GM18498 (cell line): ENCODE data around the gene FOXRED2.
"Not testable (repeated sequence)": the region's sequence is repeated elsewhere in the genome, so short reads cannot be mapped to it uniquely, and the experiment has no call there.

Experiments used
- ATAC-seq: cut with Tn5 transposase; IDR thresholded peaks from one replicate; pipeline ENCODE4 v1.9.1; 2021; ENCODE audit warnings: mild to moderate bottlenecking, moderate library complexity; ENCODE audit not compliant: unreplicated experiment

FOXRED2 gene

DNA sequence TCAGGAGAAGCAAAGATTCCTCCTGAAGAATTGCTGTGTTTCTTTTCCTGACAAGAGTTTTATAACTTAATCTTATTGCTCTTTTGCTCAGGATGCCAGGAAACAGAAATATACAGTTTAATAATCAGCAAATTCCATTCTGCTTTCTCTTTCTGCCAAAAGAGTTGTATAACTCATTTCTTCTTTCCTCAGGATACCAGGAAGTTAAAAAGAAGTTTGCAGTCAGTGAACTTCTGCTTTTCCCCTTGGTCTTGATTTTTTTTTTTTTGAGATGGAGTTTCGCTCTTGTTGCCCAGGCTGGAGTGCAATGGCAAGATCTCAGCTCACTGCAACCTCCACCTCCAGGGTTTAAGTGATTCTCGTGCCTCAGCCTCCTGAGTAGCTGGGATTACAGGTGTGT is 13.1 kb upstream of the FOXRED2 start:
- not testable (repeated sequence) for ATAC-seq

DNA sequence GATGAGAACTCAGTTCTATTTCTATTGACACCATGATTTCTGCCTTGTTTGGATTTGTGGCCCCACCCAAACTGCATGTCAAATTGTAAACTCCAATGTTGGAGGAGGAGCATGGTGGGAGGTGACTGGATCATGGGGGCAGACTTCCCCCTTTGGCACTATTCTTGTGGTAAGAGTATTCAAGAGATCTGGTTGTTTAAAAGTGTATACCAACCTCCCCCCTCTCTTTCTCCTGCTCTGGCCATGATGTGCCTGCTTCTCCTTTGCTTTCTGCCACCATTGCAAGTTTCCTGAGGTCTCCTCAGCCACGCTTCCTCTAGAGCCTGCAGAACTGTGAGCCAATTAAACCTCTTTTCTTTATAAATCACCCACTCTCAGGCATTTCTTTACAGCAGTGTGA is 7.9 kb upstream of the FOXRED2 start:
- no peak for ATAC-seq

GRCh38 chr22:36512991-36513390 is 6.2 kb upstream of the FOXRED2 start:
- no peak for ATAC-seq

DNA sequence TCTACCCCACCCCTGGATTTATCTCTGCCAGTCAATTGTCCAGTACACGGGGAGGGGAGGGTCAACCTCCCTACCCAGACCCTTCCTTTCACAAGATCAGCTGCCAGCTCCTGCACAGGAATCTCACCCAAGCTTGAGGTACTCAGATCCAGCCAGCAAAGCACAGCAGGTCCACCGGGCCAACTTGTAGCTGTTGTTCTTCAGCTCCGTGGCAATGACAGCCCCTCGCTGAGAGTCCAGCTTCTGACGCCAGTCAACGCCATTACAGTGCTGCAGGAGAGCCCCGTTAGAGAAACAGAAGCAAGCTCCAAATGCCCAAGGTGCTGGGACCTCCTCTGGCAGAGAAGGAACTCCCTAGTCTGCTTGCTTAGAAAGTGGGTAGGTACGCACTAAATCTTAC is 5.5 kb upstream of the FOXRED2 start:
- no peak for ATAC-seq

- ATAC-seq: no peak
These were observed 4.4 kb upstream of the FOXRED2 start for GRCh38 chr22:36510966-36511881.

GRCh38 chr22:36510384-36510783 is 3.5 kb upstream of the FOXRED2 start:
- no peak for ATAC-seq

GRCh38 chr22:36507518-36508010 is 724 bp upstream of the FOXRED2 start:
- no peak for ATAC-seq

- no peak for ATAC-seq
These were observed 723 bp downstream of the FOXRED2 start for GRCh38 chr22:36505998-36506635.

DNA sequence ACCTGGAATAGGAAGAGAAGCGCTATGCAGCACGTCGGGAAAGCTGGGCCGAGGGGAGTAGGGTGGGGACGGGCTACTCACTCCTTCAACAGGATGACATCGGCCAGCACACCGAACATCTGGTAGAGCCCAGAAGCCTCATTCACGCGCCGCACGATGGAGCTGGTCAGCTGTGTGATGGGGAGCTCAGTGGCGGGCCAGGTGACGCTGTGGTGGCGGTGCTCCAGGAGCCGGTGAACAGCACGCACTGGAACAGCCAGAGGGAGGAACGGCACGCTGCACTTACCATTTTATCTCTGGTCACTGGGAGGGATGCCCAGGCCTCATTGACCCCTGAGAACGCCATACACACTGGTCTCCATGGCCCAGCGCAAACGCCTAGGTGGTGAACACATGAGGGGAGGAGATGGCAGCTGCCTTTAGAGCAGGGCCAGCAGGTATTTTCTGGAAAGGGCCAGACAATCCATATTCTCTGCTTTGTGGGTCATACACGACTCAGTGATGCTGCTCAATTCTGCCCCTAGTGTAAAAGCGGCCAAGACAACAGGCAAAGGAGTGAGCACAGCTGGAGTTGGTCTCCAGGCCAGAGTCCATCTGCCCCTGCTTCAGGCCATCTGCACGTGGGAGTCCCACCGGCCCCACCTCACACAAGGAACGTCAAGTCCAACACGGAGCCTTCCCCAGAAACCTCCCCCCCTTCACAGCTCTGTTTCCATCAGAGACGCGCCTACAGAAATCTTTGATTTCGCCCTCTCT is 8.8 kb downstream of the FOXRED2 start:
- no peak for ATAC-seq

GRCh38 chr22:36493690-36494110 is 13.1 kb downstream of the FOXRED2 start:
- ATAC-seq: no peak

GRCh38 chr22:36492109-36492508 is 14.7 kb downstream of the FOXRED2 start:
- no peak for ATAC-seq

GRCh38 chr22:36491155-36491554 is 15.7 kb downstream of the FOXRED2 start:
- ATAC-seq: no peak

DNA sequence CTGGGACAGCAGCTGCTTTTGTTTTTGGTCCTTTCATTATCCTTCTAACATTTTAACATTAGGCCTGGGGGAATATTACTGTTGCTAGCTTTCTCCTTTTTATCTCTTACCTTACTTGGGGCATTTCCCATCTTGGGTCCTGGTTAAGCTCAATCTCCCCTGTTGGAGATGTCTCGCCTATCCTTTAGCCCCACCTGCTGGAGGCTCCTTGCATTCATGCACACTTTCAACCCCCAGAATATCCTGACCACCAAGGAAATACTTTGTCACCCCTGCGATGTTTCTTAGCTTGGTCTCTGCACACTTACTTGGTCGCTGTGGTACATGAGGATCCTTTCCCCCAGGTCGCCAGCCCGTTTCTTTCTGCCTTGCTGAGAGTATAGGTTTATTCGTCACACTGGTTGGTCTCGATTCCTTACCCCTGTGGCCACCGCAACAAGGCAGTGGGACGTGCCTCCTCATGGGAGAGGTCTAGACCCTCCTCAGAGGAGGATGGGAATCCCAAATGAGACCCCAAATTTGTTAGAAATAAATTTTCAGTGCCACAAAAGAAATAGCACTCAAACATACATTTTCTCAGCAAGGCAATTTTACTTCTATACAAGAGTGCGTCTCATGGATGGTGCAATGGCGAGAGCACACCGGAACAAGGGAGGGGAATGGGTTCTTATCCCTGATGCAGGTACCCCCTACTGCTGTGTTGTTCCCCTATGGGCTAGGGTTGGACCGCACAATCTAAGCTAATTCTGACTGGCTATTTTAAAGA is 20.0 kb downstream of the FOXRED2 start:
- ATAC-seq: no peak

GRCh38 chr22:36481393-36482168 is 25.3 kb downstream of the FOXRED2 start, which contains the start of gene TXN2:
TXN2 (minus strand) TSS chr22:36481640; CDS start chr22:36480837, 803 bp downstream.
- peak; percentile 85 for ATAC-seq

DNA sequence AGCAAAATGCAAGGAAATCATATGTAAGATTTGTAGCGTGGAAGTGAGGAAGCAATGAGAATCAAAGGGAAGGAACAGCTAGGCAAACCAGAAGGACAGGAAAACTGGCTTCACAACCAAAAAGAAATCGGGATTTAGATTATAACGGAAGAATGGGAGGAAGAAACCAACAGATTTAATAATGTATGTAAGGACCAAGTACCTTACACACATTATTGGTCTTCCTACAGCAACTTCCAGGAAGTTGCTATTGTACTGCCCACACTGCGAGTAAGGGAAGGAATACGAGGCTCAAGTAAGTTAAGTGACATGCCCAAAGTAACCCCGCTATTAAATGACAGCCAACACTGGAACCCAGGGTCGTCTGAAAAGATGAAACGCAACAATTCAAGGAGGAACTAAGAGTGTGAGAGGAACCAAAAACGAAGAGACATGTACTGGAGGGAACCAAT is 25.9 kb downstream of the FOXRED2 start:
- ATAC-seq: no peak

DNA sequence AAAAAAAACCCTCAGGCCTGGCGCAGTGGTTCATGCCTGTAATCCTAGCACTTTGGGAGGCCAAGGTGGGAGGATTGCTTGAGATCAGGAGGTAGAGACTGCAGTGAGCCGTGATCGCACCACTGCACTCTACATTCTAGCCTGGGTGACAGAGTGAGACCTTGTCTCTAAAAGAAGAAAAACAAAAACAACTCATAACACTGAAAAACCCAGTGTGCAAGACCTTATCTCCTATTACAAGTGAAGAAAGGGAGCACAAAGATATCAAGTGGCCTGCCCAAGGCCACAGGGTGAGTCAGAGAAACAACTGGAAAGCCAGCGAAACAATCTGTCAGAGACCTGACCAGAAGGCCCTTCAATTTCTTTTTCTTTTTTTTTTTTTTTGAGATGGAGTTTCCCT is 27.9 kb downstream of the FOXRED2 start:
- no peak for ATAC-seq

- ATAC-seq: no peak
These were observed 31.5 kb downstream of the FOXRED2 start for GRCh38 chr22:36475341-36475740.

- no peak for ATAC-seq
These were observed 34.2 kb downstream of the FOXRED2 start for GRCh38 chr22:36472689-36473088.

- ATAC-seq: no peak
These were observed 35.5 kb downstream of the FOXRED2 start for GRCh38 chr22:36471341-36471821.

DNA sequence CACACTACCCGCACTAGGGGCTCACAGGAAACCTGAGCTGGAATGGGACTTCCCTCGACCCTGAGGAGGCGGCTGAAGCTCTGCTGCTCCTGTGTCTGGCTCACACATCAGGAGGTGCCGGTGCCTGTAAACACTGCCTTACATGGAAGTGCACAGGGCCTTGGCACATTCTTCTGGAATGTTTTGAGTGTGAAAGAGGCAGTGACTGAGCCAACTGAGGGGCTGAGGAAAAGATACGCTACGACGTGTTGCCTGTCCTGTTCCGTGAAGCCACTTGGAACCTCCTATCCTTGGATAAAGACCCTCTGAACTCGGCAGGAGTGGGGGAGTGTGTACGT is 35.9 kb downstream of the FOXRED2 start:
- ATAC-seq: no peak
